Nephron progenitor cell (in vitro differentiated cells): Measurements from ENCODE around the gene CLCN6.
"Not testable (repeated sequence)": the region's sequence is repeated elsewhere in the genome, so short reads cannot be mapped to it uniquely, and the experiment has no call there.

Experiments used
- DNase-seq: peaks from one replicate; pipeline ENCODE4 v3.0.0; 2021
- H3K27ac Mint-ChIP-seq: 2 replicates; pipeline ENCODE4 v1.8.0; 2021; ENCODE audit warnings: mild to moderate bottlenecking, moderate library complexity, mixed read lengths
- H3K27me3 Mint-ChIP-seq: 2 replicates; pipeline ENCODE4 v1.8.0; 2021; ENCODE audit warnings: mild to moderate bottlenecking, low read depth, mixed read lengths; ENCODE audit not compliant: poor library complexity
- H3K36me3 Mint-ChIP-seq: 2 replicates; pipeline ENCODE4 v1.8.0; 2021; ENCODE audit warnings: low read depth, mixed read lengths
- H3K4me1 Mint-ChIP-seq: 2 replicates; pipeline ENCODE4 v1.8.0; 2021; ENCODE audit warnings: mixed read lengths
- H3K4me3 Mint-ChIP-seq: 2 replicates; pipeline ENCODE4 v1.8.0; 2021; ENCODE audit warnings: mild to moderate bottlenecking, moderate library complexity, mixed read lengths
- H3K9me3 Mint-ChIP-seq: 2 replicates; pipeline ENCODE4 v1.8.0; 2021; ENCODE audit warnings: mild to moderate bottlenecking, moderate library complexity, mixed read lengths
- CTCF ChIP-seq: fragments of 200-600 bp; sonication (generic); IDR thresholded peaks from 2 replicates; pipeline ENCODE4 v1.5.0; 2021; ENCODE audit warnings: antibody characterized with exemption

The CLCN6 gene

GRCh38 chr1:11800391-11800755 is 5.6 kb upstream of the CLCN6 start:
- no peak for DNase-seq

GRCh38 chr1:11800756-11801433 is 5.1 kb upstream of the CLCN6 start:
- Mint-ChIP-seq H3K27ac (no peak overlapping the region), H3K27me3 (no peaks in the 10 kb centered on the region), H3K36me3 (peaks cover 16% of the 10 kb centered on the region), H3K4me1 (peaks cover 74% of the 10 kb centered on the region), H3K9me3 (no peaks in the 10 kb centered on the region), H3K4me3 (peak overlapping the region; percentile 45)
- DNase-seq = no peak
- no peak for TF ChIP-seq CTCF

More at GRCh38 chr1:11800391-11800755, 5.6 kb upstream of the CLCN6 start:
- Mint-ChIP-seq H3K9me3 (no peaks in the 10 kb centered on the region), H3K4me3 (no peak overlapping the region), H3K27me3 (no peaks in the 10 kb centered on the region), H3K4me1 (peaks cover 78% of the 10 kb centered on the region), H3K27ac (peak overlapping the region; percentile 69), H3K36me3 (peaks cover 21% of the 10 kb centered on the region)
- TF ChIP-seq CTCF = no peak

GRCh38 chr1:11802616-11802972 is 3.4 kb upstream of the CLCN6 start:
- TF ChIP-seq CTCF = no peak
- no peaks in the 10 kb centered on the region for H3K27me3 Mint-ChIP-seq
- H3K27ac Mint-ChIP-seq = peak overlapping the region; percentile 99
- peaks cover 15% of the 10 kb centered on the region for H3K36me3 Mint-ChIP-seq
- no peaks in the 10 kb centered on the region for H3K9me3 Mint-ChIP-seq
- peak overlapping the region; percentile 98 for H3K4me3 Mint-ChIP-seq
- DNase-seq = peak; percentile 32
- H3K4me1 Mint-ChIP-seq = peaks cover 77% of the 10 kb centered on the region

- peaks cover 77% of the 10 kb centered on the region for H3K4me1 Mint-ChIP-seq
Observed at GRCh38 chr1:11802973-11803885, 2.8 kb upstream of the CLCN6 start.

GRCh38 chr1:11803924-11804665 is 1.9 kb upstream of the CLCN6 start:
- H3K4me3 Mint-ChIP-seq = peak overlapping the region; percentile 98
- peaks cover 82% of the 10 kb centered on the region for H3K4me1 Mint-ChIP-seq

More at GRCh38 chr1:11802973-11803885, 2.8 kb upstream of the CLCN6 start:
- peak; percentile 91 for DNase-seq
- Mint-ChIP-seq H3K9me3 (no peaks in the 10 kb centered on the region), H3K36me3 (peaks cover 21% of the 10 kb centered on the region), H3K27ac (peak overlapping the region; percentile 99), H3K4me3 (peak overlapping the region; percentile 98), H3K27me3 (no peaks in the 10 kb centered on the region)
- no peak for TF ChIP-seq CTCF

More at GRCh38 chr1:11803924-11804665, 1.9 kb upstream of the CLCN6 start:
- Mint-ChIP-seq H3K36me3 (peaks cover 27% of the 10 kb centered on the region), H3K27ac (peak overlapping the region; percentile 99)
- not testable (repeated sequence) for H3K27me3 Mint-ChIP-seq, DNase-seq, H3K9me3 Mint-ChIP-seq
